OCI-LY3 (cell line): Measurements from ENCODE around the gene NRGN.

Source experiments
- H2AFZ ChIP-seq: fragments of 200-600, 300-600 bp; shearing (Covaris generic); 2 replicates; pipeline ENCODE4 v1.6.0; 2014; ENCODE audit warnings: antibody characterized with exemption, low read depth, low read length
- H3K27ac ChIP-seq: fragments of 200-600, 300-600 bp; sonication (generic); 2 replicates; pipeline ENCODE4 v1.5.1; 2014; ENCODE audit warnings: mild to moderate bottlenecking, low read length, moderate library complexity, mixed read lengths
- H3K27me3 ChIP-seq: fragments of 200-600, 300-600 bp; sonication (generic); 2 replicates; pipeline ENCODE4 v1.6.1; 2014; ENCODE audit warnings: low read depth, low read length, mixed read lengths
- H3K36me3 ChIP-seq: fragments of 200-600, 300-600 bp; sonication (generic); replicated peaks from 2 replicates; pipeline ENCODE3; 2014; ENCODE audit warnings: low read depth, low read length, mixed read lengths
- H3K4me1 ChIP-seq: fragments of 300-600, 200-600 bp; sonication (generic); 2 replicates; pipeline ENCODE4 v1.6.1; 2014; ENCODE audit warnings: low read length, mixed read lengths
- H3K4me2 ChIP-seq: fragments of 200-600, 300-600 bp; sonication (generic); 2 replicates; pipeline ENCODE4 v1.6.1; 2014; ENCODE audit warnings: low read length, mixed read lengths
- H3K4me3 ChIP-seq: fragments of 300-600, 200-600 bp; sonication (generic); 2 replicates; pipeline ENCODE4 v1.5.1; 2014; ENCODE audit warnings: antibody characterized with exemption, mild to moderate bottlenecking, low read length, moderate library complexity
- H3K79me2 ChIP-seq: fragments of 300-600, 200-600 bp; shearing (Covaris generic); 2 replicates; pipeline ENCODE4 v1.6.1; 2014; ENCODE audit warnings: mild to moderate bottlenecking, low read length, mixed read lengths
- H3K9ac ChIP-seq: fragments of 300-600, 200-600 bp; shearing (Covaris generic); 2 replicates; pipeline ENCODE4 v1.6.0; 2014; ENCODE audit warnings: mild to moderate bottlenecking, low read length, moderate library complexity
- H3K9me3 ChIP-seq: fragments of 200-600, 300-600 bp; shearing (Covaris generic); 2 replicates; pipeline ENCODE4 v1.6.1; 2014; ENCODE audit warnings: low read length, mixed read lengths; ENCODE audit not compliant: insufficient read depth
- H4K20me1 ChIP-seq: fragments of 200-600, 300-600 bp; sonication (generic); 2 replicates; pipeline ENCODE4 v1.6.1; 2016; ENCODE audit warnings: low read length, mixed read lengths; ENCODE audit not compliant: insufficient read depth
- CTCF ChIP-seq: fragments of 200-600, 300-600 bp; sonication (generic); IDR thresholded peaks from 2 replicates; pipeline ENCODE4 v1.5.1; 2014; ENCODE audit warnings: antibody characterized with exemption, low read length, low read depth
- EZH2phosphoT487 ChIP-seq: fragments of 200-600 bp; shearing (Covaris generic); IDR thresholded peaks from 2 replicates; pipeline ENCODE4 v1.6.1; 2018; ENCODE audit warnings: antibody characterized with exemption, mixed run types, low read depth

The NRGN gene

GRCh38 chr11:124751741-124752470 lies 12.2 kb downstream of the NRGN start, which contains the start of gene VSIG2:
Gene VSIG2 (minus strand): TSS chr11:124752255. CDS start chr11:124752137, 118 bp downstream.
- Histone ChIP-seq H3K9me3 (no peaks in the 10 kb centered on the region), H3K27me3 (no peaks in the 10 kb centered on the region), H3K27ac (no peak within 1 kb of the TSS), H4K20me1 (no peaks in the 10 kb centered on the region), H3K79me2 (no peaks in the 10 kb centered on the region), H3K4me3 (no peak within 1 kb of the TSS), H3K9ac (no peak within 1 kb of the TSS), H3K4me1 (peaks cover 24% of the 10 kb centered on the region), H3K4me2 (no peak within 1 kb of the TSS), H2AFZ (no peak within 1 kb of the TSS), H3K36me3 (no peaks in the 10 kb centered on the region)
- TF ChIP-seq EZH2phosphoT487 = no peak
- TF ChIP-seq CTCF = no peak

- Histone ChIP-seq H3K79me2 (no peaks in the 10 kb centered on the region), H3K4me2 (no peak overlapping the region), H3K27ac (no peak overlapping the region), H3K4me3 (no peak overlapping the region), H2AFZ (no peak overlapping the region), H3K9ac (no peak overlapping the region), H3K9me3 (no peaks in the 10 kb centered on the region), H3K36me3 (no peaks in the 10 kb centered on the region), H3K27me3 (no peaks in the 10 kb centered on the region), H4K20me1 (no peaks in the 10 kb centered on the region), H3K4me1 (peaks cover 19% of the 10 kb centered on the region)
- TF ChIP-seq EZH2phosphoT487 = no peak
- no peak for TF ChIP-seq CTCF
These were observed 12.8 kb downstream of the NRGN start for GRCh38 chr11:124752471-124753102.

- no peak for TF ChIP-seq CTCF
- no peak for TF ChIP-seq EZH2phosphoT487
- H3K27me3 ChIP-seq = no peaks in the 10 kb centered on the region
- no peak overlapping the region for H3K4me2 ChIP-seq
- no peak overlapping the region for H2AFZ ChIP-seq
- H3K9me3 ChIP-seq = no peaks in the 10 kb centered on the region
- H3K4me3 ChIP-seq = no peak overlapping the region
- no peak overlapping the region for H3K27ac ChIP-seq
- H4K20me1 ChIP-seq = no peaks in the 10 kb centered on the region
- H3K79me2 ChIP-seq = no peaks in the 10 kb centered on the region
- no peak overlapping the region for H3K9ac ChIP-seq
- no peaks in the 10 kb centered on the region for H3K36me3 ChIP-seq
- H3K4me1 ChIP-seq = peaks cover 19% of the 10 kb centered on the region
These were observed 13.5 kb downstream of the NRGN start for GRCh38 chr11:124753205-124753604.

- H2AFZ ChIP-seq = no peak overlapping the region
- H3K27me3 ChIP-seq = no peaks in the 10 kb centered on the region
- no peak overlapping the region for H3K4me2 ChIP-seq
- H3K79me2 ChIP-seq = no peaks in the 10 kb centered on the region
- TF ChIP-seq EZH2phosphoT487 (no peak), CTCF (no peak)
- no peak overlapping the region for H3K27ac ChIP-seq
- H3K36me3 ChIP-seq = no peaks in the 10 kb centered on the region
- H3K9ac ChIP-seq = no peak overlapping the region
- H3K4me1 ChIP-seq = peaks cover 17% of the 10 kb centered on the region
- no peak overlapping the region for H3K4me3 ChIP-seq
- H3K9me3 ChIP-seq = no peaks in the 10 kb centered on the region
- H4K20me1 ChIP-seq = no peaks in the 10 kb centered on the region
These were observed 13.9 kb downstream of the NRGN start for GRCh38 chr11:124753624-124754023.
